Measurements from ENCODE around the gene EXOC2.
A peak's percentile ranks its signal among the peaks of the same experiment; 100 is the strongest.
"Not testable (repeated sequence)": the region's sequence is repeated elsewhere in the genome, so short reads cannot be mapped to it uniquely, and the experiment has no call there.

Gene EXOC2

DNA sequence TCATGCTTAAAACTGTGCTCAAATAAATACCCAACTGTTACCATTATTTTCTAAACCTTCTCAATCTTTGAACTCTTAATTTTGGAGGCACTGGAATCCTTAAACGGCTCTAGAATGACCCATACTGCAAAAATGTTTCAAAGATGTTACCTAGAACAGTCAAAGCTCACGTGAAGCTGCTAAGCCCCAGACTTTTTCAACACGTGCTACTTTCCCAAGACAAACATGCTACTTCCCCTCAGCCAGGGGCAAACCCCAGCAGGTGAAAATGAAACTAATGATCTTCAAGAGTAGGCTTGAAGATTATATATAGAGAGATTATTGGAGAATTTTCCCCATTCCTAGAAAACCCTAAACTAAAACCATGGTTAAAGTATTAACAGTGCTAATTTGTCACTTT, 64.2 kb downstream of the EXOC2 start:
- DNase-seq (ENCODE audit: low read depth in 2 of 2): no peak

DNA sequence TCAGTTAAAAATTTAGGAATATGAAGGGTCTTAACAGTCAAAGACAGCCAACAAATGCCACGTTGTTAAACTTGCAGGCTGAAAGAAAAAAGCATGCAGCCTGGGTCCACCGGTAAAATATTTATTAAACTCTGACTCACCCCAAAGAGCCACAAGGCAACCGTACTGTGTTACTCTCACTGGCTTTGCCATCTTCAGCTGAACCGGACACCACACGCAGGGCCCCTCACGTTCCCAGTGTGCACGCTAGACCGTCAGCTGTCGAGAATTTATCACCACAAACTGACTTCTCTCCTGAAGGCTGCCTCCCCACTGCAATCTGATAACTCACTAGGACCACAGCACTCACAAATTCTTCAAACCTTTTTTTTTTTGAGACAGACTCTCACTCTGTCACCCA, 66.7 kb downstream of the EXOC2 start:
- DNase-seq (ENCODE audit: low read depth in 2 of 2): no peak

GRCh38 chr6:624979-625378, 68.0 kb downstream of the EXOC2 start:
- no peak for DNase-seq (ENCODE audit: low read depth in 2 of 2)

GRCh38 chr6:622462-622861, 70.5 kb downstream of the EXOC2 start:
- no peak for DNase-seq (ENCODE audit: low read depth in 2 of 2)

- no peak for DNase-seq (ENCODE audit: low read depth in 2 of 2)
Observed at GRCh38 chr6:621931-622330, 71.0 kb downstream of the EXOC2 start.

DNA sequence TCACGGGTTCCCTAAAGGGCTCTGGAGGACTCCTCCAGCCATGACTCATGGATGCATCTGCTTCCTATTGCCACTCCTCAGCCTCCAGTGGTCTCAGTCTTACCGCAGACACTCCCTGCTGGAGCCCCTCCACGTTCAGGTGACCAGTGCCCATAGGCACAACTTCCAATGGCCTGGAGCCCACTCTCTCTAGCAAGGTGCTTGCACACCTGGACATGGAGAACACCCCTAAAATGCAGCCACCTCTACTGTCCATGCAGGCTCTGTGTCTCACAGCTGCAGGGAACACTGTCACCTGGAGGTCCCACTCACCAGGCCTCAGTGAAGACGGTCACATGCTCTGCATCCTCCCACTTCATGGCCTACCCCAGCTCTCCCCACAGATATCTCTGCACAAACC, 72.0 kb downstream of the EXOC2 start:
- DNase-seq (ENCODE audit: low read depth in 2 of 2): no peak

DNA sequence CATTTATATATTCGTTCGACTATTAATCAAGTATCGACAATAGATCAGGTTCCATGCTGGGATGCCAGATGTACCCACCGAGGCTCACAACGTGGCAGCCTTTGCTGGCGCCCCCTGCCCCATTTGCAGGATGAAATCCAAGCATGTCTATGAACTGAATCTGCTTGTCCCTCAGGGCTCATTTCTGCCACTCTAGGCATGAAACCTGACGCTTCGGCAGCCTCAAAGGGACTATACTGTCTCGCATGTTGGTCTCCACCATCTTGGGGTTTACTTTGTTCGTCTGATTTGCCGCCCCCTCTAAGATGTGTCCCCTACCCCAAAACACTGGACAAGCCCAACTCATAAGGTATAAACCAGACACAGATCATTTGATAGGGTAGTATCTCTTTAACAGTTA, 72.8 kb downstream of the EXOC2 start:
- DNase-seq (ENCODE audit: low read depth in 2 of 2): no peak

DNA sequence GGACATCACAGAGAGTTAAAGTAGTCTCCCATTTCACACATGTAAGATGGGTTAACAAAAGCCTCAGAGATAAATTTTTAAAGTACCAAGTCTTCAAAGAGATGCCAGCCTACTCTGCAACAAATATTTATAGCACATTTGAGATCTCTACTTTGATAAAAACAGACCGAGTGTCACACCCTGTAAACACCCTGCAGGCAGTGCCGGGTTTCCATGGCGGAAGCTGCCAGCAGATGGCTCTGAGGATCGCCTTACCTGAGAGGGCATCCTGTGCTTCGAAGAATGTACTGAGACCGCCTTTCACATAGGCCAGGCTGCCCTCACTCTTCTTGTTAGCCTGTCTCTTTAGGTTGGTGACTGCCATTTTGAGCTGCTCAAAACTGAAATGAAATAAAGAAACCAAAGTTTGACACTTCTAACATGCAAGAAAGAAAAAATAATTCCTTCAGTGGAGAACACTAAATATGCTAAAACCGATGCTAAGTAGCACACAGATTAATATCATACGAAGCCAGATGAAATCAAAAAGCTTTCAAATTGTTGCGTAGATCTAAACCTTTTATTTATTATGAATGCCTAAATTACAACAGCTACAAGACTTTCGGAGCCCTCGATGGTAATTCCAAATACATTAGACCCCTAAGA, 75.4 kb downstream of the EXOC2 start:
- DNase-seq (ENCODE audit: low read depth in 2 of 2): no peak

DNA sequence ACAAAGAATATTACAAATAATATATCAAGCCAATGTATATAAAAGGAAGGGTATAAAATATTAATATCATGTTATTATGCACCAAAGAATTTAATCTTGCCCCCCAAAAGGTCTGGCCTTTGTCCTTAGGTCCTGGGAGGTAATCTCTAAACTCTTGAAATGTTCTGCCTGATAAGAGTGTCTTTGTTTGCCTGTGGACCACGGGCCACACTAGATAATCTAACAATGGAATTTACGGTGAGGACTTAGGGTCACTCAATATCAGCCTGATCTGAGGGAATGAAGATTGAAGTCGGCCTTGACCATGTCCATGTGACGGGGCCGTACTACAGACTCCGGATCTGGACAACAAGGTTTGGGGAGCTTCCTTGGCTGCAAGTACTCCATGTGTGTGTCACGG, 79.0 kb downstream of the EXOC2 start:
- no peak for DNase-seq (ENCODE audit: low read depth in 2 of 2)

GRCh38 chr6:611928-612327, 81.0 kb downstream of the EXOC2 start:
- no peak for DNase-seq (ENCODE audit: low read depth in 2 of 2)

- no peak for DNase-seq (ENCODE audit: low read depth in 2 of 2)
Observed at GRCh38 chr6:610882-611281, 82.1 kb downstream of the EXOC2 start.

GRCh38 chr6:609905-610304, 83.0 kb downstream of the EXOC2 start:
- DNase-seq (ENCODE audit: low read depth in 2 of 2): no peak

DNA sequence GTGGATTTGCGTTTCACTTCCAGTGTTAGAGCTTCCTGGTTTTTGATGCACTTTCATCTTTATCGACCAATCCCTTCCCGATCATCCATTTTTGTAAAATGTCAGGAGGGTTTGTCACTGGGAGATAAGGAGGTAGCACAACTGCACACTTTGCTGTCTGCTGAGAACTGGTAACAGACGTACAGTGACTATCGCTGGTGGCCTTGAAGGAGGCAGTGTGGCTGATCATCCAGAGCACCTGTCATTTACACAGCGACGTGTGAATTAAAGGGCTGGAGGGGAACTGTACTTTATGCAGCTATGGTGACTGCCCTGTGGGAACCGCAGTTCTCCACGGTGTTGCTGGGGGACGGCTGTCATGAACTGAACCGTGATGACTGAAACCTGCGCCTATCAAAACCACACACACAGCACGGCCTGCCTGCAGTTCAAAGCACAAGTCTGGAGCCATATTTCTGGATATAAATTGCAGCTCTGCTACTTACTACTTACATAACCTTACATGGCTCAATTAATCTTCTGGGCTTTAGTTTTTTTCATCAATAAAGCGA, 86.0 kb downstream of the EXOC2 start:
- DNase-seq (ENCODE audit: low read depth in 2 of 2): no peak

GRCh38 chr6:605895-606294, 87.0 kb downstream of the EXOC2 start:
- DNase-seq (ENCODE audit: low read depth in 2 of 2): not testable (repeated sequence)

- no peak for DNase-seq (ENCODE audit: low read depth in 2 of 2)
Observed at GRCh38 chr6:604579-604978, 88.4 kb downstream of the EXOC2 start.

- no peak for DNase-seq (ENCODE audit: low read depth in 2 of 2)
Observed at GRCh38 chr6:603265-603664, 89.7 kb downstream of the EXOC2 start.

GRCh38 chr6:599576-600448, 93.1 kb downstream of the EXOC2 start:
- DNase-seq (ENCODE audit: low read depth in 2 of 2): no peak

DNA sequence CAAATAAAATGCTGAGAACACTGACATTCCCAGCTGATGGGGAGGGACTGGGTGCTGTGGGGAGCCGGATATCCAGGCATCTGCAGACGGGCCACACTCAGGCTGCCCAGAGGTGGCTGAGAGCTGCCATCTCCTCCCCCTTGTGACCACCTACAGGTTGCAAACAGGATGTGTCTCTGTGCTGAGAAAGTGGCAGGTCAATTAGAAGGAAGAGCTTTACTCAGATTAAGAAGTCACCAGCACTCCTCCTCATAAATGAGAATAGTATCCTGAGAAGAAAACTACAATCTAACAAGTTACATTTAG, 99.1 kb downstream of the EXOC2 start:
- no peak for DNase-seq (ENCODE audit: low read depth in 2 of 2)

DNA sequence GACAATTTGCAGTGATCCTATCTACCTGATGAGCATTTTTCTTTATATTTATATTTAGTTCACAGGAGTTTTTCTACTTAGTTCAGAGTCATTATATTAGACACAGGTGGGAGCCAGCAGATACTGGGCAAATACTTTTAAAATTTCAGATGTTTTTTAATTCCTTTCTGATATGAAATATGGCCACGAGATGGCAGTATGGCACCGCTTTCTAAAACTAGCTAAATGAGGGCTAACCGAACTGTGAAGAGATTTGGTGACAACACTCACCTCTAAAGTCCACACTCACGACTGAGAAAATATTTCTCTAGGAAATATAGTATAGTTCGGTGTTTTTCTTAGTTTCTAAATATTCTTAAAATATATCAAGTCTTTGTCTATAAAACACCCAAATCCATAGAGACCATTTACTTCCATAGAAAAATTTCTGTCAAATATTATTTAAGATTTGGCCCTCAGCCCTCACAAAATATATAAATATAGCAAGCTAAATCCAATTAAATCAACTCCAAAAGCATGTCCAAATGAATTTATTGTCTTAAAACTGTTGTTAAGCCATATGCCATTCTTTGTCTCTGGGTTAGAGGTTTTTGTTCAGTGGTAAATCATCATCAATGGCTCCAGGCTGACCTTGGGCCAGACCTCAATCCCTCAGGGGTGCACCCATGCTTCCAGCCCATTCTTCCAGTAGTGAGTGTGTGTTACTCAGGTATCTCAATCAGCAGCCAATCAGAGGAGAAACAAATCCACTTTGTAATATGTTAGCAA, 99.6 kb downstream of the EXOC2 start:
- peak; percentile 35 to 58 for DNase-seq (ENCODE audit: low read depth in 2 of 2)

GRCh38 chr6:589090-589489, 103.8 kb downstream of the EXOC2 start:
- DNase-seq (ENCODE audit: low read depth in 2 of 2): no peak

- no peak for DNase-seq (ENCODE audit: low read depth in 2 of 2)
Observed at GRCh38 chr6:586553-586952, 106.4 kb downstream of the EXOC2 start.

GRCh38 chr6:583635-584034, 109.3 kb downstream of the EXOC2 start:
- DNase-seq (ENCODE audit: low read depth in 2 of 2): no peak

DNA sequence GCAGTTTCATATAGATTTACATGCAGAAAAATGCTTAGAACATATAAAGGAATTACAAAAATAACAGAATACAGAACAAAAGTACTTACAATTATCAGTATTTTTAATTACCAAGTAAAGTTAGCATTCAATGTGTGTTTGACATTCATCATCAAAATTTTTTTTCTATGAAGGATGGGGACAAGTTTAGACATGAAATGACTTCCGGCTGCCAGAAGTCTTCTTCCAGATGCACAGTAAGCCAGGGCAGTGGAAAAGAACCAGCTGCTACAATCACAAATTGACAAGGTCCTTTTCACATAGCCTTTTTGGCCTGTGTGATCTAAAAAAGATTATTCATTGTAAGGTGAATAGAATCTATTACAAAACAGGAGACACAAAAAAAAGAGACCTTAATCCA, 109.8 kb downstream of the EXOC2 start:
- DNase-seq (ENCODE audit: low read depth in 2 of 2): no peak
